Endothelial cell of umbilical vein (primary cell): ENCODE data around the gene COPS6. TPM values are rescaled to one million over a fixed set of nuclear protein-coding genes. Genes with fewer than 3 reads are reported as not detected.
A peak's percentile ranks its signal among the peaks of the same experiment; 100 is the strongest.

ENCODE experiments used
- BruUV-seq: library from RNA; stranded (reverse); fragments of 400-500 nt; replicated peaks from 2 replicates; lab custom pipeline; 2021; lab: Mats Ljungman, UMichigan
- CTCF ChIA-PET: fragments of 300-600, 350-600 bp; sonication (Branson Sonifier 250); formaldehyde crosslinking; loops from one replicate; lab custom pipeline; 2021; ENCODE audit warnings: antibody characterized with exemption, inconsistent platforms; lab: Charles Lee
- POLR2A ChIA-PET: fragments of 300-600, 350-600 bp; sonication (Branson Sonifier 250); formaldehyde crosslinking; loops from one replicate; lab custom pipeline; 2021; ENCODE audit warnings: antibody characterized with exemption, inconsistent platforms; lab: Charles Lee
- DNase-seq: peaks from one replicate; pipeline ENCODE4 v3.0.0-alpha.2; 2011; ENCODE audit warnings: low read depth, low spot score
- FAIRE-seq: peaks from 2 replicates; lab custom pipeline; 2011; peaks lifted over from hg19 to GRCh38; lab: Jason Lieb, UNC
- H2AFZ ChIP-seq: 2 replicates; pipeline ENCODE4 v1.6.0; 2012; ENCODE audit warnings: low read depth, low read length, control low read depth, inconsistent platforms
- H3K27ac ChIP-seq: 2 replicates; pipeline ENCODE4 v1.5.1; 2011; ENCODE audit warnings: low read depth, mild to moderate bottlenecking, control low read depth, low read length, moderate library complexity; ENCODE audit not compliant: insufficient read depth
- H3K27me3 ChIP-seq, 2 experiments: 2 replicates each; pipeline versions ENCODE4 v1.6.0 to v1.6.1; 2011; ENCODE audit warnings: low read length in 2 of 2, mixed read lengths in 1 of 2; ENCODE audit not compliant: control insufficient read depth in 2 of 2, insufficient read depth in 2 of 2
- H3K36me3 ChIP-seq, 2 experiments: 2 replicates in 1 of 2; 3 replicates in 1 of 2; pipeline ENCODE4 v1.5.1; 2011; ENCODE audit warnings: low read length in 2 of 2, mild to moderate bottlenecking in 1 of 2, moderate library complexity in 1 of 2; ENCODE audit not compliant: control insufficient read depth in 2 of 2, insufficient read depth in 2 of 2; ENCODE audit errors: extremely low read depth in 1 of 2
- H3K4me1 ChIP-seq: 3 replicates; pipeline ENCODE4 v1.5.1; 2011; ENCODE audit warnings: mild to moderate bottlenecking, low read length; ENCODE audit not compliant: control insufficient read depth, insufficient read depth; ENCODE audit errors: extremely low read depth
- H3K4me2 ChIP-seq: 2 replicates; pipeline ENCODE4 v1.6.1; 2011; ENCODE audit warnings: low read length, control low read depth, mixed read lengths; ENCODE audit not compliant: insufficient read depth
- H3K4me3 ChIP-seq, 3 experiments: fragments of 200-600 bp in 1 of 3; sonication (generic), shearing (Covaris generic) in 1 of 3; replicated peaks in 1 of 3; 2 replicates each; pipeline ENCODE4 v1.5.1; 2011 to 2016; ENCODE audit warnings: control low read depth in 3 of 3, low read length in 3 of 3, mild to moderate bottlenecking in 2 of 3, inconsistent platforms in 1 of 3, low read depth in 1 of 3, moderate library complexity in 1 of 3; ENCODE audit not compliant: insufficient read depth in 1 of 3
- H3K79me2 ChIP-seq: 2 replicates; pipeline ENCODE4 v1.6.0; 2012; ENCODE audit warnings: low read length, inconsistent platforms; ENCODE audit not compliant: control insufficient read depth, insufficient read depth
- H3K9ac ChIP-seq: replicated peaks from 2 replicates; pipeline ENCODE3; 2011; ENCODE audit warnings: low read length, control low read depth; ENCODE audit not compliant: insufficient read depth; ENCODE audit errors: extremely low read depth
- H3K9me1 ChIP-seq: replicated peaks from 3 replicates; pipeline ENCODE4 v1.6.0; 2011; ENCODE audit warnings: mild to moderate bottlenecking, low read length; ENCODE audit not compliant: control insufficient read depth, insufficient read depth; ENCODE audit errors: extremely low read depth
- H3K9me3 ChIP-seq: replicated peaks from 2 replicates; pipeline ENCODE4 v1.5.1; 2012; ENCODE audit warnings: low read length, inconsistent platforms; ENCODE audit not compliant: control insufficient read depth, insufficient read depth
- H4K20me1 ChIP-seq: replicated peaks from 2 replicates; pipeline ENCODE3; 2011; ENCODE audit warnings: mild to moderate bottlenecking, low read length; ENCODE audit not compliant: control insufficient read depth, insufficient read depth; ENCODE audit errors: extremely low read depth
- MAX ChIP-seq: IDR thresholded peaks from 2 replicates; pipeline ENCODE4 v1.6.1; 2011; ENCODE audit not compliant: insufficient read depth, insufficient read length
- MYC ChIP-seq: IDR thresholded peaks from one replicate; pipeline ENCODE4 v1.6.1; 2011; ENCODE audit warnings: mild to moderate bottlenecking, low read depth, low read length
- POLR2AphosphoS5 ChIP-seq: IDR thresholded peaks from 2 replicates; pipeline ENCODE4 v1.6.1; 2012; ENCODE audit warnings: low read depth, mild to moderate bottlenecking, control low read depth, low read length, moderate library complexity; ENCODE audit not compliant: insufficient read depth
- dilution Hi-C: fragments of 300-500 bp; cut with MboI; formaldehyde crosslinking; loops from one replicate; pipeline ENCODE4 v1.15.0; 2019; ENCODE audit warnings: low sequenced_read_pairs; ENCODE audit not compliant: extremely low pct_ligation_motif_present
- intact Hi-C: fragments of 100-400 bp; cut with micrococcal nuclease; formaldehyde crosslinking; loops from one replicate; pipeline ENCODE4 v1.10.0; 2022
- polyA plus RNA-seq, 4 experiments: library from polyadenylated mRNA; depleted of rRNA in 3 of 4; stranded (reverse) in 3 of 4; unstranded in 1 of 4; fragments of >200 nt; gene quantifications; 2 replicates each; pipeline versions ENCODE4 v1.2.1 to v1.2.3, GENCODE V29; 2011 to 2012; ENCODE audit warnings: missing spikeins in 1 of 4
- total RNA-seq: library from RNA; stranded (reverse); gene quantifications from 2 replicates; pipeline ENCODE4 v1.2.3, GENCODE V29; 2021

Gene COPS6
- total and polyA plus RNA-seq, 2 donors (not counting 3 experiments of a cell fraction or from before 2014, with no cell fraction given), result 188 to 251 TPM

- Histone ChIP-seq H3K9ac (no peak overlapping the region), H3K79me2 (peaks cover 42% of the 10 kb centered on the region), H3K4me1 (peaks cover 20% of the 10 kb centered on the region), H3K9me1 (no peaks in the 10 kb centered on the region), H3K4me3 (no peak overlapping the region), H3K27ac (no peak overlapping the region), H3K9me3 (no peaks in the 10 kb centered on the region), H2AFZ (no peak overlapping the region), H3K27me3 (no peaks in the 10 kb centered on the region), H4K20me1 (no peaks in the 10 kb centered on the region), H3K4me2 (no peak overlapping the region), H3K36me3 (peaks cover 51 to 57% of the 10 kb centered on the region in 2 experiments)
- DNase-seq (no peak), FAIRE-seq (no peak)
- BruUV-seq, result no TSS peak
- ChIA-PET POLR2A (no interaction called here), CTCF (no interaction called here)
- intact Hi-C loops (no loop called here), dilution Hi-C loops (no loop called here)
- TF ChIP-seq MAX (no peak), POLR2AphosphoS5 (peak; percentile 23)
These were observed 5.2 kb downstream of the COPS6 start for GRCh38 chr7:100093925-100094486.

GRCh38 chr7:100095289-100095688 is 6.5 kb downstream of the COPS6 start:
- Histone ChIP-seq H3K36me3 (peaks cover 55 to 60% of the 10 kb centered on the region in 2 experiments), H3K4me1 (peaks cover 21% of the 10 kb centered on the region), H3K4me2 (no peak overlapping the region), H2AFZ (no peak overlapping the region), H3K9me1 (no peaks in the 10 kb centered on the region), H3K4me3 (no peak overlapping the region), H3K27ac (no peak overlapping the region), H3K27me3 (no peaks in the 10 kb centered on the region), H4K20me1 (no peaks in the 10 kb centered on the region), H3K9me3 (no peaks in the 10 kb centered on the region), H3K9ac (no peak overlapping the region), H3K79me2 (peaks cover 44% of the 10 kb centered on the region)
- no peak for FAIRE-seq
- DNase-seq, result no peak
- ChIA-PET CTCF (interaction anchor here (0.5 kb wide), 1 partner anchor 40 kb away, joined by 3 read pairs; no protein-coding TSS in a partner anchor), POLR2A (interaction anchor here (0.7 kb wide), 1 partner anchor 13 kb away, joined by 3 read pairs; no protein-coding TSS in a partner anchor)
- TF ChIP-seq MYC (no peak), POLR2AphosphoS5 (peak; percentile 11)
- BruUV-seq, result no TSS peak
- dilution Hi-C loops (no loop called here), intact Hi-C loops (no loop called here)
